Activated CD4-positive, alpha-beta T cell treated with anti-CD3 and anti-CD28 coated beads, Interleukin-2, amount 50 U/mL, for 1 hour (primary cell): Measurements from ENCODE around the gene GPRIN1.
"Not testable (repeated sequence)": the region's sequence is repeated elsewhere in the genome, so short reads cannot be mapped to it uniquely, and the experiment has no call there.

Experiments
- DNase-seq: peaks from one replicate; pipeline ENCODE4 v3.0.0-alpha.2; 2020

The GPRIN1 gene

DNA sequence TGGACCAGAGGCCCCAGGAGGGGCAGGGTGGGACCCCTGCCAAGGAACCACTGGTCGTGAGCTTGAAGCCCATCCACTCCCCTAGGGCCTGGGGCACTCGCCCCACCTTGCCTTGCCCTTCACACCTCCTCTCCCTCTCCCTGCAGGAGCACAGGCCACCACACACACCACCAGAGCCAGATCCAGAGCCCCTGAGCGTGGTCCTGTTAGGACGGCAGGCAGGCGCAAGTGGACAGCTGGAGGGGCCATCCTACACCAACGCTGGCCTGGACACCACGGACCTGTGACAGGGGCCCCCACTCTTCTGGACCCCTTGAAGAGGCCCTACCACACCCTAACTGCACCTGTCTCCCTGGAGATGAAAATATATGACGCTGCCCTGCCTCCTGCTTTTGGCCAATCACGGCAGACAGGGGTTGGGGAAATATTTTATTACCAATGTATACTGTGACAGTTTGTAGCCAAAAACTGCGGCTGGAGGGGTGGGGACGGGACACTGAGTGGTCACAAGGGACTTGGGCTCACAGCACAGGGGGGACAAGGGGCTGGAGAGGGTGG, 14.5 kb downstream of the GPRIN1 start:
- DNase-seq: no peak

DNA sequence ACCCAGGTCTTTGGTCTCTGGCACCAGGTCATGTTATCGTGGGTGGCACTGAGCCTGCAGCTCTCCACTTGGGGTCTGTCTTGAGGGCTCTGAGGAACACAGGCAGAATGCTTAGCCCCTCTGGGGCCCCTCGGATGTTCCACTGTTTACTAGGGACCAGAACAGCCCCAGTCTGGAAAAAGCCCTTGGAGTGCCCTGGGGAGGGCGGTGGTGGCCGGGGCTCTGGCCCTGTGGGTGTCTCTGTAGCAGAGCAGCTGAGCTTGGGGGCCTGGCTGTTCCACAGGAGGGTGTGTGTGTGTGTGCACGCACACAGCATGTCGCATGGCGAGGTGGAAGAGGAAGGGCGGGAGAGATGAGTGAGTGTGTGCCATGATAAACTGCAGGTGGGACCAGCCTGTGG, 15.4 kb downstream of the GPRIN1 start:
- no peak for DNase-seq

DNA sequence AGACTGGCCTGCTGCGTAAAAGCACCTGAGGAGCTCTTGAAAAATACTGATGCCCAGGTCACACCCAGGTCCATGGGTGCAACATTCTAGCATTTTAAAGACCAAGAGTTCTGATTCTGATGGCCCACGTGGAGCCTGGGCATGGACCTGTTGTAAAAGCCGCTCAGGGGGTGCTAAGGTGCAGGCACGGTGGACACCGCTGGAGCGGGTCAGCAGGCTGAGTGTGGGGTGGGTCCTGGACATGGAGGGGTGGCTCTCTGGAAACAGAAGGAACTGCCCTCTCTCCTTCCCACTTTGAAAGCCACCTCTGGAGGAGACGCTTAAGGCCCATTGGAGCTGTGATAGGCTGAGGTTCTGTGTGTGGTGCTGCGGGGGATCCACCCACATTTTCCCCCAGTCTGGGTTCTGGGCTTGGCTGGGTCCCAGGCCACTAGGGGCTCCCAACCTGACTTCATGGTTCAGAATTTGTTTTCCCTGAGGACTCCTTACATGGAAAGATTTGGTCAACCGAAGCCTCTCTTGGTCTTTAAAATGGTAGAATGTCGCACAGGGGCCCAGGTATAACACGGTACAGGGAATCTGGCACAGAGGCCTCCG, 16.6 kb downstream of the GPRIN1 start:
- no peak for DNase-seq

DNA sequence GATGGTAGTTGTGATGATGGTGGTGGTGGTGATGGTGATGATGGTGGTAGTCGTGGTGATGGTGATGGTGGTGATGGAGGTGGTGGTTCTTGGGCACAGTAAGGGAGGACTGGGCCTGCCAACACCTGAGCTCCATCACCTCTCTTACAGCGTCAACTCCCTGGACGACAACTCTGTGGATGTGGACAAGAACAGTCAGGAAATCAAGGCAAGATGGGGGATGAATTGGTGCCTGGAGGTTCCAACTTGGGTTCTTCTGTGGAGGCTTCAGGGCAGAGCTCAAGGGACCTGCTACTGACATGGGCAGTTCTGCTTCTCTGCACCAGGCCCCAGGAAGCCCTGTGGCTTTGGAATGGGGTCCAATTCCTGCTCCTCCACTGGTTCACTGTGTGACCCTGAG, 17.4 kb downstream of the GPRIN1 start:
- DNase-seq: no peak

DNA sequence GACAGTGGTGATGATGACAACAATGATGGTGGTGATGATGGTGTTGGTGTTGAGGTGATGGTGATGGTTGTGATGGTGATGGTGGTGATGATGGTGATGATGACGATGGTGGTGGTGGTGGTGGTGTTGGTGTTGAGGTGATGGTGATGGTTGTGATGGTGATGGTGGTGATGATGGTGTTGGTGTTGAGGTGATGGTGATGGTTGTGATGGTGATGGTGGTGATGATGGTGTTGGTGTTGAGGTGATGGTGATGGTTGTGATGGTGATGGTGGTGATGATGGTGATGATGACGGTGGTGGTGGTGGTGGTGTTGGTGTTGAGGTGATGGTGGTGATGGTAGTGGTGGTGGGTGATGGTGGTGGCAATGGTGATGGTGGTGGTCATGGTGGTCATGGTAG, 18.3 kb downstream of the GPRIN1 start:
- DNase-seq: not testable (repeated sequence)

DNA sequence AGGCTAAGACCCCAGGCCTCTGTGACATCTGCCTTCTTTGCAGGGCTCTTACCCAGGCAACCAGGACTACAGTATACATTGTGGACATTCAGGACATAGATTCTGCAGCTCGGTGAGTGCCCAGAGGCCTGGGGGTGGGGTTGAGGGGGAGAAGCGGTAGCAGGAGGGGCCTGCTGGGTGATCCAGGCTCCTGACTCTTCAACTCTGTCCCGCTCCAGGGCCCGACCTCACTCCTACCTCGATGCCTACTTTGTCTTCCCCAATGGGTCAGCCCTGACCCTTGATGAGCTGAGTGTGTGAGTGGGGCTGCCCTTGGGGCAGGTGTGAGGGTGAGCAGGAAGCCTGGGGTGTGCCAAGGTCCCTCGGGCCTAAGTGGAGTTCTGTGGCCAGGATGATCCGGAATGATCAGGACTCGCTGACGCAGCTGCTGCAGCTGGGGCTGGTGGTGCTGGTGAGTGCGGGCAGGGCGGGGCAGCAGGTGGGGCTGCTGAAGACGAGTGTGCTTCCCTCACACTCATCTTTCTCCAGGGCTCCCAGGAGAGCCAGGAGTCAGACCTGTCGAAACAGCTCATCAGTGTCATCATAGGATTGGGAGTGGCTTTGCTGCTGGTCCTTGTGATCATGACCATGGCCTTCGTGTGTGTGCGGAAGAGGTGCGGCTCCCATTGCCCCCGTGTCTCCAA, 19.8 kb downstream of the GPRIN1 start:
- no peak for DNase-seq

DNA sequence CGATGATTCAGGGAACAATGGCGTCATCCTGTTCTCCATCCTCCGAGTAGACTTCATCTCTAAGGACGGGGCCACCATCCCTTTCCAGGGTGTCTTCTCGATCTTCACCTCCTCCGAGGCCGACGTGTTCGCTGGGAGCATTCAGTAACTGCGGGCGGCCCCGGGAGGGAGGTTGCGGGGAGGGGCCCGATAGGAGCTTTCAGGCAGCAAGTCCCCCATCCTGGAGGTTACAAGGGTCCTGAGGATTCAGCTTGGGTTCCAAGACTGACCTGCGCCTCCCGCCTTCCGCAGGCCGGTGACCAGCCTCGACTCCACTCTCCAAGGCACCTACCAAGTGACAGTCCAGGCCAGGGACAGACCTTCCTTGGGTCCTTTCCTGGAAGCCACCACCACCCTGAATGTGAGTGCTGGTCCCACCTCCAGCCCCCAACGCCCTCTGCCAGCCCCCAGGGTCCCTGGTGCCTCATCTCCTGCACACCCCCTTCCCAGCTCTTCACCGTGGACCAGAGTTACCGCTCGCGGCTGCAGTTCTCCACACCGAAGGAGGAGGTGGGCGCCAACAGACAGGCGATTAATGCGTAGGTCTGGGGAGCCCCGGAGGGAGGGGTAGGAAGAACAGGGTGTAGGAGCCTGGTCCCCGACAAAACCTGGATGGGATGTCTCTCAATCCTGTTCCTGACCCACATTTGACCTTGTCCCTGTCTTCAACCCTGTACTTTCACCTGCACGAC, 20.8 kb downstream of the GPRIN1 start:
- no peak for DNase-seq

DNA sequence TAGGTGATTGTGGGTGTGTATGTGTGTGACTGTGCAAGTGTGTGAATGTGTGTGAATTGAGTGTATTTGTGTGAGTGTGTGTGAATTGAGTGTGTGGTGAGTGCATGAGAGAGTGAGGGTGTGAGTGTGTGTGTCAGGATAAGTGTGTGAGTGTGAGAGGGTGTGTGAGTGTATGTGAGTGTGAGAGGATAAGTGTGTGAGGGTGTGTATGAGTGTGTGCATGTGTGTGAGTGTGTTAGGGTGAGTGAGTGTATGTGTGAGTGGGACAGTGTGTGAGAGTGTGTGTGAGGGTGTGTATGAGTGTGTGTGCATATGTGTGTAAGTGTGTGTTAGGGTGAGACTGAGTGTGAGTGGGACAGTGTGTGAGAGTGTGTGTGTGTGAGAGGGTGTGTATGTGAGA, 21.7 kb downstream of the GPRIN1 start:
- DNase-seq: no peak

DNA sequence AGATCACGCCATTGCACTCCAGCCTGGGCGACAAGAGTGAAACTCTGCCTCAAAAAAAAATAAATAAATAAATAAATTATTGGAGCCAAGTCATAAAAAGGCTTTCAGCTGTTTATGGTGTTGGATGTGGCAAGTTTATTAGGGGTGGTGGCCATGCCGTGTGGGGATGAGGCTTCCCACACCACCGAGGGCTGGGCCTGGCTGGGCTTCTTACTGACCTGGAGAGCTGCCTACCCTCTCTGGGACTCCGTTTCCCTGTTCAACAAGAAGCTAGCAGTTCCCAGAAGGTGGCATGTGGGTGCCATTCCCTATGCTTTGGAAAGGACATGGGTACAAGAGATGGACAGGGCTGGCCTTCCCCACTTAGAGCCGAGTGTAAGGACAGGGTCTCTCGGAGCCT, 22.6 kb downstream of the GPRIN1 start:
- DNase-seq: no peak

DNA sequence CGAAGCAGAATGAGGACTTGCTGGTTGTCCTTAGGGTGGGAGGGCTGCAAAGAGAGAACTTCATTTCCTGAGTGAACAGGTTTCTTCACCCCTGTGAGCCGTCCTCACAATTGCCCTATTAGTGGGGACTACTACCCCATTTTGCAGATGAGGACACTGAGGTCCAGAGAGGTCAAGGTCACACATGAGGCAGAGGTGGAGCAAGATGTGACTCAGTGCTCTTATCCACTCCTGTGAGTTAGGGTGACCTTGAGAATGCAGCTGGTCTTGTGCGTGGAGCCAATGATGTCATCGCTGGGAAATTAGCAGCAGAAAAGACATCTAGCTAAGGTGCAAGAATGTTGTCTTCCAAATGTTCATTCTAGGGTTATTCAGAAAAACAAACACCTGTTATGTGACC, 26.9 kb downstream of the GPRIN1 start:
- no peak for DNase-seq

DNA sequence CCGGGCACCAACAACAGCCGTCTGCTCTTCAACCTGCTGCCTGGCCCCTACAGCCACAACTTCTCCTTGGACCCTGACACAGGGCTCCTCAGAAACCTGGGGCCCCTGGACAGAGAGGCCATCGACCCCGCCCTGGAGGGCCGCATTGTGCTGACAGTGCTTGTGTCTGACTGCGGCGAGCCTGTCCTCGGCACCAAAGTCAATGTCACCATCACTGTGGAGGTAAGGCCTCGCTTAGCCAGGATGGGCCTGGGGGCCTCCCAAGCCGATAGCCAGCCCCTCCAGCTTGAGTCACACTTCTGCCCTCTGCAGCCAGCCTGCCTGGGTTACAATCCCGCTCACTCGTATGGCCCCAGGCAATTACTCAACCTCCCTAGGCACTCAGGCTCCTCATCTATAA, 28.6 kb downstream of the GPRIN1 start:
- no peak for DNase-seq

DNA sequence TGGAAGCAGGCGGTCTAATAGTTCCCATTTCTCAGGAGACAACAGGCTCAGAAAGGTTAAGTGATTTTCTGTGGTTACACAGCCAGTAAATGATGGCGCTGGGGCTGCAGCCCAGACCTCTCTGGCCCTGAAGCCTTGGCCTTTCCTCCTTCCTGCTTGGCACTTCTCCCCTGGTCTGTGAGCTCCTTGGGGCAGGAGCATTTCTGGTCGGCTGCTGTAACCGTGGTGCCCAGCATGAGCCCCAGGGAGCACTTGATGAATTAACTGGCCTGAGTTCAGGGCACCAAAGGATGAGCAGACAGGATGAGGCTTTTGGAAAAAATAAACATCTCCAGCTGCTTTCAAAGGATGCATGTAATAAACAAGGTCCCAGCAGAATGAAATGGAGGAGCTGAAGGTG, 30.6 kb downstream of the GPRIN1 start:
- DNase-seq: no peak

DNA sequence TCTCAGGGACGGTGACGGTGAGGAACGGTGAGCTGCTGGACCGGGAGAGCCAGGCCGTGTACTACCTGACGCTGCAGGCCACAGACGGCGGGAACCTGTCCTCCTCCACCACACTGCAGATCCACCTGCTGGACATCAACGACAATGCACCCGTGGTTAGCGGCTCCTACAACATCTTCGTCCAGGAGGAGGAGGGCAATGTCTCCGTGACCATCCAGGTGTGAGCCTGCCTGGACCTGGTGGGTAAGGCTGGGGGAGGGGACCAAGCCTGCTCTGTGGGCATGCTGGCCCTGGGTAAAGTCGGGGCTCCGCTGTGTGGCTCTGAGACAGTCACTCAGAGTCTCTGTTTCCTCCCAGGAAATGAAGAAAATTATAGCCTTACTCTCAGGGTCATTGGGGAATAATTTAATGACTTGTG, 31.6 kb downstream of the GPRIN1 start:
- DNase-seq: peak; percentile 42

DNA sequence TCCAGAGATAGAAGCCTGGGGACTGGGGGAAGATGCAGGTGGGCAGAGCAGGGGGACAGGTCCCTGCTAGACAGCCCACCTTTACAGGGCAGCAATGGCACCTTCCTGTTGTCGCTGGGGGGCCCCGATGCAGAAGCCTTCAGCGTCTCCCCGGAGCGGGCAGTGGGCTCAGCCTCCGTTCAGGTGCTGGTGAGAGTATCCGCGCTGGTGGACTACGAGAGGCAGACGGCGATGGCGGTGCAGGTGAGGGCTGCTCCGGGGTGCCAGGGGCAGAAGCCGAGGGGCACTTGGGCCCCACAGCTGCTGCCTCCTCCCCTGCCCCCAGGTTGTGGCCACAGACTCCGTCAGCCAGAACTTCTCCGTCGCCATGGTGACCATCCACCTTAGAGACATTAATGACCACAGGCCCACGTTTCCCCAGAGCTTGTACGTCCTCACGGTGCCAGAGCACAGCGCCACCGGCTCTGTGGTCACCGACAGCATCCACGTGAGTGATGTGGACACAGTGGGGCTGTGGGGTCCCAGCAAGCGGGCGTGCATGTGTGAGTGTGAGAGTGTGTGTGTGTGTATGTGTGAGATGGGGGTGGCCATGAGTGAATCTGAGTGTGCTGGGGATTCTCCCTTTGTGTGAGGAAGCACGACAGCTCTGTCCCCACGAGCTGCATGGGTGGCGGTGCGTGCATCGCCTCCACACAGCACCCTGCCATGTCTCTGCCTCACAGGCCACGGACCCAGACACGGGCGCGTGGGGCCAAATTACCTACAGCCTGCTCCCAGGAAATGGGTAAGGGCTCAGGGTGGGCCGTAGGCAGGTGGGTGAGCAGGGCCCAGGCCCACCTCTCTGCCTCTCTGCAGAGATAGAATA, 32.4 kb downstream of the GPRIN1 start:
- DNase-seq: no peak

DNA sequence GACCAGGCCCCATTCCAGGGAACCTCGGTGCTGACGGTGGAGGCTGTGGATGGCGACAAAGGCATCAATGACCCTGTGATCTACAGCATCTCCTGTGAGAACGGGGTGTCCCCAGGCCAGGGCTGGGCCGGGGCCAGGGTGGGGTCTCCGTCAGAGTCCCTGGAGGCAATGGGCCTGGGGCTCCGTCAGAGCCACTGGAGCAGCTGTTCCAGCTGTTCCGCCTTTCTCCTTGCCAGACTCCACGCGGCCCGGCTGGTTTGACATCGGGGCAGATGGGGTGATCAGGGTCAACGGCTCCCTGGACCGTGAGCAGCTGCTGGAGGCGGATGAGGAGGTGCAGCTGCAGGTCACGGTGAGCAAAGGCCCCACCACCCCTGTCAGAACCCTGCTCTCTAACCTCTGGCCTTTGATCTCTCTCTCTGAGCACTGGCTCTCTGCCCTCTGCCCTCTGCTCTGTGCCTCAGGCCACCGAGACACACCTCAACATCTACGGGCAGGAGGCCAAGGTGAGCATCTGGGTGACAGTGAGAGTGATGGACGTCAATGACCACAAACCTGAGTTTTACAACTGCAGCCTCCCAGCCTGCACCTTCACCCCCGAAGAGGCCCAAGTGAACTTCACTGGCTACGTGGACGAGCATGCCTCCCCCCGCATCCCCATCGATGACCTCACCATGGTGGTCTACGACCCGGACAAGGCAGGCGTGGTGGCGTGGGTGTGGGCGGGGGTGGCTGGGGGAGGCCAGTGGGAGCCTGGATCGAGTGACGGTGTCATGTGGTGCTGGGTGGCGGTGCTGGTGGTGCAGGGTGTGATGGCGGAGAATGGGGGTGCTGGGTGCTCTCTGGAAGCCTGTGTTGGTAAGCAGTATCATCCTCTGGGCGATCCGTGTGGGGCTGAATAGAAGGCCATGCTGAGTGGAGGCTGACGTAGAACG, 34.2 kb downstream of the GPRIN1 start:
- DNase-seq: no peak

DNA sequence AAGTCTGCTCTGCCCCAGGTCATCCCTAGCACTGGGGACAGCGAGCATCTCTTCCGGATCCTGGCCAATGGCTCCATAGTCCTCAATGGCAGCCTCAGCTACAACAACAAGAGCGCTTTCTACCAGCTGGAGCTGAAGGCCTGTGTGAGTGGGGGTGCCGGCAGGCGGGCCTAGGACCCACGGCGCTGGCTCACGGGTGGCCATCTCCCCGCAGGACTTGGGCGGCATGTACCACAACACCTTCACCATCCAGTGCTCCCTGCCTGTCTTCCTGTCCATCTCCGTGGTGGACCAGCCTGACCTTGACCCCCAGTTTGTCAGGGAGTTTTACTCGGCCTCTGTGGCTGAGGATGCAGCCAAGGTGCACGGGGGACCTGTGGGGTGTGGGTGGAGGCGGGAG, 34.9 kb downstream of the GPRIN1 start:
- DNase-seq: no peak

DNA sequence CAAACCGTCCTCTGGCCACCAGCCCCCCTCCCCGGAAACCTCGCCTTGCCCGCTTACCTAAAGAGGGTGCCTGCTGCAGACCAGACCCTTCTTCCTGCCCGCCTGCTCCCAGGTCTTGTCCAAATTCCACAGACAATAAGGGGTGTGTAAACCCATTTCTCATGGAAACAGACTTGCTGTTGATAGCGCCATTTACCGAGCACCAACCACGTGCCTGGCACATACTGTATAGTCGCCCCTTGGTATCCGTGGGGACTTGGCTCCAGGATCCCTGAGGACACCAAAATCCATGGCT, 35.7 kb downstream of the GPRIN1 start:
- DNase-seq: no peak

DNA sequence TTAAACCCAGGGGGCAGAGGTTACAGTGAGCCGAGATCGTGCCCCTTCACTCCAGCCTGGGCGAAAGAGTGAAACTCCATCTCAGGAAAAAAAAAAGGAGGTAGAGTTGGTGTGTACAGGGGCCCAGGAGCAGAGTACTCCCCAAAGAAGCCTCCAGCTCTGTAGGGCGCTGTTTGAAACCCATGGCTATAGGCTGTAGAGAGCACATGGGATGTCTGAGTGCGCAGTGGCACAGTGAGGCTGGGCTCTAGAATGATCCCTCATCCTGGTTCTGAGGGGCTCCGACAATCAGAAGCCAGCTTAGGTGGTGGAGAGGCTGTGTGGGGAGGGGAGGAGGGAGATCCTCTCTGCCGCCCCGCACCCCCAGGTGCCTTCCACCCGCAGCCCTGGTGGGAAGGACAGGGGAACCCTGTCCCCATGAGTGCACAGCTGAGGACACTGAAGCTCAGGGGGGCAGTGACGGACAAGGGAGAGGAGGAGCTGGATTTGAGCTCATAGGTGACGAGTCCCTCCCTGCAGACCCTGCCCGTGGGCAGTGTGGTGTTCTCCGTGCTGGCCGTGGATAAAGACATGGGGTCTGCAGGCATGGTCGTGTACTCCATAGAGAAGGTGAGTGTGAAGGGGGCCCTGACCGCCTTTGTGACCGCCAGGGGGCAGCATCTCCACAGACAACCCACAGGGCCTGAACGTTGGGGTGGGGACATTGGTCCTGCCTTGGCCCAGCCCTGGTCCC, 36.2 kb downstream of the GPRIN1 start:
- peak; percentile 78 for DNase-seq

DNA sequence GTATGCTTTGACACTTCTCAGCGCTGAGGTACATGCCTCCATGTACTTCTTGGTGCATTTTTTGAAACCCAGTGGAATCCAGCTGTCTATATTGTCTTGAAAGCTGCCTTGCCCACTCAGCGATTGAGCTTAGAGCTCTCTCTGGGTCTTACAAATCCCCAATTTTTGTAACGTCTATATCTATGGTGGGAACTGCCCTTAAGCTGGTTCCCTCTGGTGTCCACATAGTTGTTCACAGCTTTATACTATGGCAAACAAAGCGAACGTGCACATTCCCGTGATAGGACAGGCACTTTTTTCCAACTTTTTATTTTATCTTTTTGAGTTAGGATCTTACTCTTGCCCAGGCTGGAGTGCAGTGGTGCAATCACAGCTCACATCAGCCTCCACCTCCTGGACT, 39.9 kb downstream of the GPRIN1 start:
- no peak for DNase-seq

DNA sequence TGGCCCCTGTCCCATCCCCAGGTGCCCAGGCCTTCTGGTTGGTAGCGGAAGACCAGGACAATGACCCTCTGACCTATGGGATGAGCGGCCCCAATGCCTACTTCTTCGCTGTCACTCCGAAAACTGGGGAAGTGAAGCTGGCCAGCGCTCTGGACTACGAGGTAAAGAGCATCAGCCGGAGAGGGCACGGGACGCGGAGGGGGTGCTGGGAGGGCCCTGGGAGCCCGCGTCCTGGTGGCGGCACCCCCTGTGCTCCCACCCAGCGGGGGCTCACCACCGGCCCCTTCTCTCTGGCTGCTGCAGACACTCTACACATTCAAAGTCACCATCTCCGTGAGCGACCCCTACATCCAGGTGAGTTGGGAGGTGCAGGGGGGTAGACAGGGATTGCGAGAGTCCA, 41.3 kb downstream of the GPRIN1 start:
- DNase-seq: no peak

DNA sequence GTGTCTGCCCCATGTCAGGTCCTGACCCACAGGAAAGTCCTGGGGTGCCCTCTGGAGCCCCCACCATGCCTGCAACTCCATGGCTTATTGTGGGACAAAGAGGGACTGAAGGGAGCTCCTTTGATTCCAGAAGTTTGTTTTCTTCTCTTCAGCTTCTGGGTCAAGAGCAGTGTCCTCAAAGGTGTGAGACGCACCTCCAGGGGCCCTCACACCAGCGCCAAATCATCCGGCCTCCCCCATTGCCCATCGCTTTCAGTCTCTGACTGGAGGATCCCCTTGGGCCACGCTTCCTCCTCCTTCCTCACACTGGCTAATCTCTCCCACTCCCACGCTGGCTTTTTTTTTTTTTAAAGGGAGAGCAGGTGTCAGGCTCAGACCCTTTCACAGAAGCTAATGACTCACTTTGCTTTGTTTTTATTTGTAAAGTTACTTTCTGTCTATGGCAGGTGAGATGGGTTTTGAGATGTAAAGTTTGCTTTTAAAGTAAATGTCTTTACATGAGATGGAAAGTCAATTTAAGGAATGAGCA, 44.1 kb downstream of the GPRIN1 start:
- DNase-seq: no peak
